Measurements from ENCODE around the gene ROPN1L. TPM values are rescaled to one million over a fixed set of nuclear protein-coding genes. Genes with fewer than 3 reads are reported as not detected.

ROPN1L gene
- polyA plus RNA-seq, 1 donor from 2014 or later: 0.52 TPM

DNA sequence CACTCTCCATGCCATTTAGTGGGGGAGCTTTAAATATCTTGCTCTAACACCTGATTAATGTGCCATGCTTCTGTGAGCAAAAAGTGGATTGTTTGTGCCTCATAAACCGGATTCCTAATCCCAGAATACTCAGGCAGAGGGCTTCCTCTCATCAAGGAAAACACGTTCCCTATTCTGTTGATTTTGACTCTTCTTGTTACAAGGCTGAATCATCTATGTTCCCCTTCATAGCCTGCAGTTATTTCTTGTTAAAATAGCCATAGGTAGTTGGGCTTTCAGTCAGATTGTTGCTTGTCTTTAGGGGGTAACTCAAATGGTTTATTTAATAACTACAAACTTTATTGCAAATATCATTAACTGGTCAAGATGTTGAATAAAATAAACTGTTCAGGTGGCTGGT lies 26.6 kb downstream of the ROPN1L start (continued):
- no peak for TF ChIP-seq MXI1 (conservative IDR thresholded peaks at IDR 0.05; ENCODE audit: poor library complexity, severe bottlenecking)
- no peak for TF ChIP-seq RAD21 (conservative IDR thresholded peaks at IDR 0.05)
- no peak for TF ChIP-seq EP300 (conservative IDR thresholded peaks at IDR 0.05; ENCODE audit: poor library complexity, severe bottlenecking)

GRCh38 chr5:10469253-10470050 lies 27.8 kb downstream of the ROPN1L start:
- no peaks in the 10 kb centered on the region for H4K20me1 ChIP-seq (ENCODE audit: insufficient read depth)
- no peak overlapping the region for H3K27ac ChIP-seq (ENCODE audit: low read length)
- no peaks in the 10 kb centered on the region for H3F3A ChIP-seq (ENCODE audit: insufficient read depth, low read length, poor library complexity, severe bottlenecking)
- H3K9me2 ChIP-seq (ENCODE audit: insufficient read depth, low read length): no peaks in the 10 kb centered on the region
- H3K27me3 ChIP-seq (ENCODE audit: insufficient read depth, low read depth, low read length): no peaks in the 10 kb centered on the region
- no peak for TF ChIP-seq SMC3 (conservative IDR thresholded peaks at IDR 0.05; ENCODE audit: poor library complexity)
- TF ChIP-seq MXI1 (conservative IDR thresholded peaks at IDR 0.05; ENCODE audit: poor library complexity, severe bottlenecking): no peak
- TF ChIP-seq REST (IDR thresholded peaks at IDR 0.05; ENCODE audit: borderline replicate concordance): no peak
- TF ChIP-seq EZH2 (IDR thresholded peaks at IDR 0.05; ENCODE audit: borderline replicate concordance, insufficient read depth, low read length, poor library complexity, severe bottlenecking): no peak
- TF ChIP-seq RAD21 (conservative IDR thresholded peaks at IDR 0.05): no peak
- TF ChIP-seq EP300 (conservative IDR thresholded peaks at IDR 0.05; ENCODE audit: poor library complexity, severe bottlenecking): no peak
- no peak for TF ChIP-seq POLR2AphosphoS5 (IDR thresholded peaks at IDR 0.05)
- TF ChIP-seq CTCF (IDR thresholded peaks at IDR 0.05; ENCODE audit: poor library complexity, severe bottlenecking): no peak
- TF ChIP-seq TAF1 (IDR thresholded peaks at IDR 0.05; ENCODE audit: low read depth): no peak
- no peaks in the 10 kb centered on the region for H3K36me3 ChIP-seq (ENCODE audit: insufficient read depth, low read length)
- H2AFZ ChIP-seq (ENCODE audit: low read depth, low read length): no peak overlapping the region
- H3K9me3 ChIP-seq (ENCODE audit: low read length): no peaks in the 10 kb centered on the region
- no peaks in the 10 kb centered on the region for H3K79me2 ChIP-seq (replicated peaks; ENCODE audit: insufficient read depth, low read length)
- H3K4me3 ChIP-seq (ENCODE audit: low read length): no peak overlapping the region
- H3K9ac ChIP-seq (ENCODE audit: low read length): no peak overlapping the region
- no peak overlapping the region for H3K4me2 ChIP-seq (ENCODE audit: low read length)

- no peaks in the 10 kb centered on the region for H3K36me3 ChIP-seq (ENCODE audit: insufficient read depth, low read length)
- TF ChIP-seq RAD21 (conservative IDR thresholded peaks at IDR 0.05) (no peak), REST (IDR thresholded peaks at IDR 0.05; ENCODE audit: borderline replicate concordance) (no peak), CTCF (IDR thresholded peaks at IDR 0.05; ENCODE audit: poor library complexity, severe bottlenecking) (no peak), POLR2AphosphoS5 (IDR thresholded peaks at IDR 0.05) (no peak), MXI1 (conservative IDR thresholded peaks at IDR 0.05; ENCODE audit: poor library complexity, severe bottlenecking) (no peak), SMC3 (conservative IDR thresholded peaks at IDR 0.05; ENCODE audit: poor library complexity) (no peak), EP300 (conservative IDR thresholded peaks at IDR 0.05; ENCODE audit: poor library complexity, severe bottlenecking) (no peak), TAF1 (IDR thresholded peaks at IDR 0.05; ENCODE audit: low read depth) (no peak), EZH2 (IDR thresholded peaks at IDR 0.05; ENCODE audit: borderline replicate concordance, insufficient read depth, low read length, poor library complexity, severe bottlenecking) (no peak)
- no peaks in the 10 kb centered on the region for H3K9me2 ChIP-seq (ENCODE audit: insufficient read depth, low read length)
- H3K4me2 ChIP-seq (ENCODE audit: low read length): no peak overlapping the region
- H3K4me3 ChIP-seq (ENCODE audit: low read length): no peak overlapping the region
- no peaks in the 10 kb centered on the region for H3F3A ChIP-seq (ENCODE audit: insufficient read depth, low read length, poor library complexity, severe bottlenecking)
- no peak overlapping the region for H2AFZ ChIP-seq (ENCODE audit: low read depth, low read length)
- H4K20me1 ChIP-seq (ENCODE audit: insufficient read depth): no peaks in the 10 kb centered on the region
- H3K9ac ChIP-seq (ENCODE audit: low read length): no peak overlapping the region
- no peaks in the 10 kb centered on the region for H3K79me2 ChIP-seq (replicated peaks; ENCODE audit: insufficient read depth, low read length)
- no peak overlapping the region for H3K27ac ChIP-seq (ENCODE audit: low read length)
- no peaks in the 10 kb centered on the region for H3K27me3 ChIP-seq (ENCODE audit: insufficient read depth, low read depth, low read length)
- no peaks in the 10 kb centered on the region for H3K9me3 ChIP-seq (ENCODE audit: low read length)
These were observed 29.0 kb downstream of the ROPN1L start for GRCh38 chr5:10470669-10471068.
